GM18870 (cell line): ENCODE measurements around the gene ZNRF4.

Experiments used
- ATAC-seq: cut with Tn5 transposase; IDR thresholded peaks from one replicate; pipeline ENCODE4 v1.9.1; 2021; ENCODE audit warnings: moderate library complexity; ENCODE audit not compliant: unreplicated experiment

Gene ZNRF4

DNA sequence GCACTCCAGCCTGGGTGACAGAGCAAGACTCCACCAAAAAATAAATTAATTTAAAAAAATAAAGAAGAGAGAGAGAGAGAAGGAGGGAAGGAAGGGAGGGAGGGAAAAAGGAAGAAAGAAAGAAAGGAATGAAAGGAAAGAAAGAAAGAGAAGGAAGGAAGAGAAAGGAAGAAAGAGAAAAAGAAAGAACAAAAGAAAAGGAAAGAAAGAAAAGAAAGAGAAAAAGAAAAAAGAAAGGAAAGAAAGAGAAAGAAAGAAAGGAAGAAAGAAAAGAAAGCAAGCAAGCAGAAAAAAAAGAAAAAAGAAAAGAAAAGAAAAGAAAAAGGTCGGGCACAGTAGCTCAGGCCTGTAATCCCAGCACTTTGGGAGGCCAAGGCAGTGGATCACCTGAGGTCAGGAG lies 14.9 kb upstream of the ZNRF4 start:
- no peak for ATAC-seq

DNA sequence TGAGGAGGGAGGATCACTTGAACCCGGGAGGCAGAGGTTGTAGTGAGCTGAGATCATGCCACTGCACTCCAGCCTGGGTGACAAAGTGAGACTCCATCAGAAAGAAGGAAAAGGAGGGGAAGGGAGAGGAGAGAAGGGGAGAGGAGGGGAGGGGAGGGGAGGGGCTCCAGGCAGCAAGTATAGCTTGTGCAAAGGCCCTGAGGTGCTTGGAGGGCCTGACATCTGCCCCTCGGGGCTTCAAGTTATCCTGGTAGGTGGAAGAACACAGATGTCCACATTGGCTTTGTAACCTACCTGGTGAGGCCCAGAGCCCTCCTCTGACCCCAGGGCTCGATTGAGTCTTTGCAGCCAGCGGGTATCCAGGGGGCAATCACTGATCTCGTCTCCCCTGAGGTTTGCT lies 11.5 kb upstream of the ZNRF4 start:
- ATAC-seq: no peak

DNA sequence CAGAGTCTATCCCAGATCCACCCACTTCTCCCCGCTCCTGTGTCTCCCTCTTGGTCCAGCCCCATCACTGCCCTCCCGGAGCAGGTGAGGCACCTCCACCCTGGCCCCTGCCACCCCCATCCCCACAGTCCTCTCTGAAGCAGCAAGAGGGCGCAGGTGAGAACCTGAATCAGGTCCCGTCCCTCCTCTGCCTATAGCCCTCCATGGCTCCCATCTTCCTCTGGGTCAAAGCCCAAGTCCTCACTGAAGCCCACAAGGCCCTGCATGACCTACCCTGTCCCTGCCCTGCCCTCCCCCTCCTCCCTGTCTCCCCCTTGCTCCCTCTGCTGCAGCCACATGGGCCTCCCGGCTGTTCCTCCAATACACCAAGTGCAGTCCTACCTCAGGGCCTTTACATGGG lies 10.8 kb upstream of the ZNRF4 start:
- no peak for ATAC-seq

DNA sequence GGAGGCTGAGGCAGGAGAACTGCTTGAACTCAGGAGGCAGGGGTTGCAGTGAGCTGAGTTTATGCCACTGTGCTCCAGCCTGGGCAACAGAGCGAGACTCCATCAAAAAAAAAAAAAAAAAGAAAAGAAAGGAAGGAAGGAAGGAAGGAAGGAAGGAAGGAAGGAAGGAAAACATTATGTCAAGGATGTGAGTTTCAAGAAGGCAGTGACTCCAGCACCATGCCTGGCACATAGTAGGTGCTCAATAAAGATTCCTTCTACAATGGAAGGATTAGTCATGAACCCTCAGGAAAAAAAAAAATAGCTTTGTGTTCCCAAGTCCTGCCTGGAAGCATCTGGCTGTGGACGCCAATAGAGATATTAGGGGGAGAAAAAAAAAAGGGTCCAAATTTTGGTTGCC lies 10.1 kb upstream of the ZNRF4 start:
- ATAC-seq: no peak

DNA sequence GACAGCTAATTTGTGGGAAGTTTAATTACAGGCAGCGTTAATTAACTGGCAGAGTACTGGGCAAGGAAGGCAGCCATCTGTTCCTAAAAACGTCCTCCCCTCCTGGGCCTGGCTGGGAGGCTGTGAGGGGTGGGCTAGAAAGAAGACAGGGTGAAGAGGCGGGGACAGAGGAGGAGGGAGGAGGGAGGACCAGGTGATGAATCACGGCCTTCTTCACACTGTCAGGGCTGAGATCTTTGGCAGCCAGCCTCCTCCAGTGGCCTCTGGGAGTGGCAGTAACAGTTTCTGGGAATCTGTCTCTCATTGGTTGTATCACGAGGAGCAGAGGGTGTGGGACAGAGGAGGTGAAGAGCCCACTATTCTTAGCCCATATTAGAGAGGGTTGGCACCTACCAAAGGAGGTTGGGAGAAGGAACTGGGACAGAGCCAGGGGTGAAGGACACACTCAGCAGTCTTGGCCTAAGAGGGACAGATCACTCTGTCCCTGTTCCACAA lies 9.6 kb upstream of the ZNRF4 start:
- ATAC-seq: no peak

DNA sequence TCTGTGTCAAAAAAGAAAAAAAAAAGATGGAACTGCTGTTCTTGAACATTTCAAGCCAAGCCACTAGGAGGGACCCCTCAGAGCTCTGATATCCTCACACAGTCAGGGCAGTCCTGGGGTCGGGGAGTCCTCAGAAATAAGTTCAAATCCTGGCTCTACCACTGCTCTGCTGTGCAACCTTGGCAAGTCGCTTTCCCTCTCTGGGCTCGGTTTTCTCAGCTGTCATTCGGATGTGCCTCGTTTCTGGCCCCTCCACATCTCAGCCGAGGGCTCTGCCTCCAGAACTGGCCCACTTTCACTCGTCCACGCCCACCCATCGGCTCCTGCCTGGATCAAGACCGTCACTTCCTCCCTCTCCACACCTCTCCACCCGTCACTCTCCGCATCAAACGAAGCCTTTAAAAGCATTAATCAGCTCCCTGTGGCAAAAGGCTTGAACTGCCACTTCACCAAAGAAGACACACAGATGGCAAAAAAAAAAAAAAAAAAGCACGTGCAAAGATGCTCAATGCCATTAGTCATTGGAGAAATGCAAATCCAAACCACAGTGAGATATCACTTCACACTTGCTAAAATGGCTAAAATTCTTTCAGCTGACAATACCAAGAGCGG lies 7.4 kb upstream of the ZNRF4 start:
- no peak for ATAC-seq

DNA sequence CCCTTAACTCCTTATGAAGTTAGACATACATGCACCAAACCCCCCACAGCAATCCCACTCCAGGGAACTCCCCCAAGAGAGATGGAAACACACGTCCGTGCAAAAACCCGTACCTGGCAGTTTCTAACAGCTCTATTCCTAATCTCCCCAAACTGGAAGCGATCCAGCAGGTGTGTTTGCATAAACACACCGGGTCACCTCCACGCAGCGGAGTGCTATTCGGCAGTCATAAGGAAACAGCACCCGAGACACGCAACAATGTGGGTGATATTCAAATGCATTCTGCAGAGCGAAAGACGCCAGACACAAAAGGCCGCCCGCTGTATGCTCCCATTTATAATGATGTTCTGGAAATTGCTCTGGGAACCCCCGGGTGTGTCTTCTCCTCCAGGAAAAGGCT lies 6.8 kb upstream of the ZNRF4 start:
- no peak for ATAC-seq

DNA sequence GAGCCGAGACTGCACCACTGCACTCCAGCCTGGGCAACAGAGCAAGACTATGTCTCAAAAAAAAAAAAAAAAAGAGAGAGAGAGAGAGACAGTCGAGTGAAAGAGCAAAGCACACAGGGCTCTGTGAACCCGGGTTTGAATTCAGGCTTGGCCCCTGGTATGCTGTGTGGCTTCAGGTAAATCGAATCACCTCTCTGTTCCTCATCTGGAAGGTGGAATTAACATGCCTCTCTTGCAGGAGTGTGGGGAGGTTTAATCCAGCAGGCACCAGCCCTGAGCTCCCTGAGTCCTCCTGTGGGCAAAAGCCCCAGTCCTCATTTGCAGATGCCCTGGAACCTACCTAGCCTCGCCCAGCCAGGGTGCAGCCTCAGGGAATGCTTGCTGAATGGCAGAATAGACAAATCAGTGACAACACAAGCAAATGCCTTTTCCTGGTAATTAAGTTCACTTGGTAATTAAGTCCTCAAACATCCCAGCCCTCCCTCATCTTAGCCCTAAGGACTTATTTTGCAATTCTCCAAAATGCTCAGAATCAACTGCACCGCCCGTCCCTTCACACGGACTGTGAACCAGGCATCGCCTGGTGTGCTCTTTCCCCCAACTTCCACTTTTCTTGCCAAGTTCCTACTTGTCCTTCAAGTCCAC lies 4.6 kb upstream of the ZNRF4 start:
- ATAC-seq: no peak

DNA sequence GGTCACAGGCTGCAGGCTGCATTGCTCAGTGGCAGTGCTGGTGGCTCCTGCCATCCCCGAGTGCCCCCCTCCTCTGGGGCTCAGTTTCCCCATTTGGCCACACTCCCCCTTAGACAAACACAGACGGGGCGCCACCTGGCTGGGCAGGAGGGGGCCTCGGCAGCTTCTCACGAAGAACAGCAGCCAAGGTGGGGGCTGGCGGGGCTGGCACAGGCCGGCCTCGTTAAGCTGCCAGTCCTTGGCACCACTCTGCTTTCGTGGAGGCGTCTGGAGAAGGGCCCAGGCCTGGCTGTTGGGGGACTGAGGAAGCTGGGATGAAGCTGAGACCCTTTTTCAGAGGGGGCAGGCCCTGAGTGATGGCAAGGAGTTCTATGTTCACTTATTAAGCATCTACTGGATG lies 3.7 kb upstream of the ZNRF4 start:
- no peak for ATAC-seq

DNA sequence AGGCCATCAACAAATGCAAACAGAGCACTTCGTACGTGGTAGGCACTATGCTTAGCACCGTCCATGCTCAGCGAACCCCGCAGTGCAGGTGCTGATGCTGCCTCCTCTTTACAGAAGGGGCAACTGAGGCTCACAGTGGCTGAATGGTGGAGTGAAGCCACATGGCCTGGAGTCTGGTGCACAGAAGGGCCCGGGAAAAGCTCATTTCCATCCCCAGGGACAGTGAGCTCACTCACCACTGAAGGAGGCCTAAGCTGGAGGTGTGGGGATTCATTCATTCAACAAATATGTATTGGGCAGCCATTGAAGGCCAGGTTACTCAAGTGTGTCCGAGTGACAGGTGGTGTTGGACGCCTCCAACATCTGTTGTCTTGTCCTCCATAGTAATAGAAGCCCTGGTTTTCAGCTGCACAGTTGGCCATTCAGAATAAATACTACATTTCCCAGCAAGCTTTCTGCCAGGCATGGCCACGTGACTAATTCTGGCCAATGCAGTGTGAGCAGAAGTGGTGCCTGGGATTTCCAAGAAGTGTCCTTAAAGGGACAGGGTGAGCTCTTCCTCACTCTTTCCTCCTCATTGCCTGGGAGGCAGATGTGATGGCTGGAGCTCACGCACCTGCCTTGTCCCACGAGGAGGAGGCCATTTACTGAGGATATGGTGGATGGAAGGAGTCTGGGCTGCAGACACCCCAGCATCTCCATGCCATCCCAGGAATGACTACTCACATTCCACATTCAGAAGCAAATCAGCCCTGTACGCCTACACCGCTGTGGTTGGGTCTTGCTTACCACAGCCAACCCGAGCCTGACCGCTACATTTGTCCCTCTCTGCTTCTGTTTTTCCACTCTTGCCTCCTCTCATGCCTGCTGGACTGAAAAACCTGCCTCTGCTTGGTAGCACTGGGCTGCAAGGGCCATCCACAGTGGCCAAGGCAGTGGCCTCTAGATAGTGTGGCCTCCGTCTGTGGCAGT lies 2.3 kb upstream of the ZNRF4 start:
- no peak for ATAC-seq

DNA sequence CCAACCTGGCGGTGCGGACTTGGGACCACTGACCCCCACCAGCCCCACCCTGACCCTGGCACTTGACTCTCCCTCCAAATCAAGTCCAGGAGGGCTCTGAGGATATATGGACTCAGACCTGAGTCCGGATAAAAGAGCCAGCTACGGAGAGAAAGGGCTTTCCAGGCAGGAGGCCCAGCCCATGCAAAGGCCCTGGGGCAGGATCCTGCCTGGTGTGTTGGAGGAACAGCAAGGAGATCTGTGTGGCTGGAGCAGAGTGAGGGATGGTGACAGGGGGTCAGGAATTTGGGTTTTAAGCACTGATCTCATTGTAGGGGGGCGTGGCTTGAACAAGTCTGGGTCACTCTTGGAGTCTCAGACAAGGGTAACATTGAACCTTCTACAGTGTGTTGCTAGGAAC lies 474 bp upstream of the ZNRF4 start:
- ATAC-seq: no peak

DNA sequence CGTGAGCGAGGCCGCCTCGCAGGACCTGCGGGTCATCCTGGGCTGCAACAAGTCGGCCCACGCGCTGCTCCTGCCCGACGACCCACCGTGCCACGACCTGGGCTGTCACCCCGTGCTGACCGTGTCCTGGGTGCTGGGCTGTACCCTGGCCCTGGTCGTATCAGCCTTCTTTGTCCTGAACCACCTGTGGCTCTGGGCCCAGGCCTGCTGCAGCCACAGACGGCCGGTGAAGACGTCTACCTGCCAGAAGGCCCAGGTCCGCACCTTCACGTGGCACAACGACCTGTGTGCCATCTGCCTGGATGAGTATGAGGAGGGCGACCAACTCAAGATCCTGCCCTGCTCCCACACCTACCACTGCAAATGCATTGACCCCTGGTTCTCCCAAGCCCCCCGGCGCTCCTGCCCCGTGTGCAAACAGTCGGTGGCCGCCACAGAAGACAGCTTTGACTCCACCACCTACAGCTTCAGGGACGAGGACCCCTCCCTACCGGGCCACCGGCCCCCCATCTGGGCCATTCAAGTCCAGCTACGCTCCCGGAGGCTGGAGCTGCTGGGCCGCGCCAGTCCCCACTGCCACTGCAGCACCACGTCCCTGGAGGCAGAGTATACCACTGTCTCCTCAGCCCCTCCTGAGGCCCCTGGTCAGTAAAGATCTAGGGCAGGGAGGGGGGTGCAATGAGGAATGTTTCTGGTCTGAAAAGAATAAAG lies 1.1 kb downstream of the ZNRF4 start:
- no peak for ATAC-seq

DNA sequence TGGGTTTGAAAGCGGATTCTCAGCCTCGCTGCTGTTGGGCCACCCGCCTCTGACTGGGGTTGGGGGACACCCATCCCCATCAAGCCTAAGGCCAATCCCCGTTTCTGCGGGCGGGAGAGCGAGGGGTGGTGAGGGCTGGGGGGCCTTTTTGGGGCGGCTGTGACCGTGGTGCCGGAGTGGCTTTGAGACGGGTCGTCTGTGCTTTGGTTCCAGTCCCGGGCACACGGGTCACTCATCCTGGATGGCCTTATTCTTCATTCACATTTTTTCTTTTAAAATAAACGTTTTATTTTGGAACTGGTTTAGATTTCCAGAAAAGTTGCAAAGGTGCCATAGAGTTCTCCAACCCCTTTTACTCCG lies 1.6 kb downstream of the ZNRF4 start:
- ATAC-seq: no peak

DNA sequence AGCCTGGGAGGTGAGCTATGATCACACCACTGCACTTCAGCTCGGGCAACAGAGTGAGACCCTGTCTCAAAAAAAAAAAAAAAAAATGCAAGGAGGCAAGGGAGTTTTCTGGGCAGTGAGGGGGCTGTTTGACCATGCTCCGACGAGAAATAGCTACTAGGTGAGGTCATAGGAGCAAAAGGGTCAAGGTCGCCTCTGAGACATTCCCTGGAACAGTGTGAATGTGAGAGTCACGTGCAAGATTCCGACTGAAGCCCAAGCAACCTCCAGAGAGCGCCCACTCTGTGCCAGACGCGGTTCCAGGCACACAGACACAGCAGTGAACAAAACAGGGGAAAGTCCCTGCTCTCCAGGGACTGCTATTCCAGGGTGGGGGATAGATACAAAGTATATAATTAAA lies 2.5 kb downstream of the ZNRF4 start:
- ATAC-seq: no peak

DNA sequence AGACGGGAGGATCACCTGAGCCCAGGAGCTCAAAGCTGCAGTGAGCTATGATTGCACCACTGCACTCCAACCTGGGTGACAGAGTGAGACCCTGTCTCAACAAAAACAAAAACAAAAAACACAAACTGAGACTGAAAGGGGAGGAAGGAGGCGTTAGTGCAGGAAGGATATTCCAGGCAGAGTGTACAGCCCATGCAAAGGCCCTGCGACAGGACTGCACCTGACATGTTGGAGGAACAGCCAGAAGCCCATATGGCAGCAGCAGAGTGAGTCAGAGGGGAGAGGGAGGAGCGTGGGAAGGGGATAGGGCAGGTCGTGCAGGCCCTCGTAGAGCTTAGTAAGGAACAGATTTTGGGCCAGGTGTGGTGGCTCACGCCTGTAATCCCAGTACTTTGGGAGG lies 3.2 kb downstream of the ZNRF4 start:
- ATAC-seq: no peak

DNA sequence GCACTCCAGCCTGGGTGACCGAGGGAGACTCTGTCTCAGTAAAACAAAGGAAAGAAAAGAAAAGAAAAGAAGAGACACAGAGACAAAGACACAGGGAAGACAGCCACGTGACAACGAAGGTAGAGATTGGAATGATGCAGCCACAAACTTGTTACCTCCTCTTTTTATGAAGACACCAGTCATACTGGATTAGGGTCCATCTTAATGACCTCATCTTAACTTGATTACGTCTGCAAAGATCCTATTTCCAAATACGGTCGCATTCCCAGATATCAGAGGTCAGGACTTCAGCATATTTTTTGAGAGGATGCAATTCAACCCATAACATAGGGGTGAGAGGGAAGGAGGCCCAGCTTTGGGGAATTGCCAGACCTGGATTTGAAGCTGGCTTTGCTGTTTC lies 4.1 kb downstream of the ZNRF4 start:
- ATAC-seq: no peak

DNA sequence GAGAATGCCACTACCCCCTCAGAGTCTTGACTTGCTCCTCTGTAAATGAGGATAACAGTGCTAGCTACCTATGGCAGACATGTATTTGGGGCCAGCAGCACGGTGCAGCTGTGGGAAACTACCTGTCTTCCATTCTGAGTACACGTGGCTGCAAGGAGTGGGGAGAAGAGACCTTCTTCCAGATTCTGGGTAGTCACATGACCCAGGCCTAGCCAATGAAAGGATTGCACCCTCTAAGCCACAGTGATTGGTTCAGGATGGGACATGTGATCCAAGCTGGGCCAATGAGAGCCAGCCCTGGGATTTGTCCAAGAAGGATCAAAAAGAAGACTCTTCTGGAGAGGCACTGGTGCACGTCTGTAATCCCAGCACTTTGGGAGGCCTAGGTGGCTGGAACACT lies 5.5 kb downstream of the ZNRF4 start:
- ATAC-seq: no peak

DNA sequence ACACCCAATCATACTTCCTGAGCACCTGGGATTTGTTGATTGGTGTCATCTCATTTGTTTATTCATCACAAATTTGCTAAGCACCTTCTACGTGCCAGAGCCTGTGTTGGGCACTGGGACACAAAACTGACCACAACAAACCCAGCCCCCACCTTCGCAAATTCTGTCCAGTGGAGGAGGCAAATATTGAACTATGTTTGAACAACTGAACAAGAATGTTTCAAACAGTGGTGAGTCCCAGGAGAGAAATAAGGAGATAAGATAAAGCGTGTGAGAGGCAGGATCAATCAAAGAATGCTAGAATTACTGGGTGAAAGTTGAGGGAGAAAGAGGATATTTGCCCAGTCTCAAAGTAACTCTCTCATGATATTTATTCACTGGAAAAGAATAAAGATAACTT lies 8.7 kb downstream of the ZNRF4 start:
- ATAC-seq: no peak

DNA sequence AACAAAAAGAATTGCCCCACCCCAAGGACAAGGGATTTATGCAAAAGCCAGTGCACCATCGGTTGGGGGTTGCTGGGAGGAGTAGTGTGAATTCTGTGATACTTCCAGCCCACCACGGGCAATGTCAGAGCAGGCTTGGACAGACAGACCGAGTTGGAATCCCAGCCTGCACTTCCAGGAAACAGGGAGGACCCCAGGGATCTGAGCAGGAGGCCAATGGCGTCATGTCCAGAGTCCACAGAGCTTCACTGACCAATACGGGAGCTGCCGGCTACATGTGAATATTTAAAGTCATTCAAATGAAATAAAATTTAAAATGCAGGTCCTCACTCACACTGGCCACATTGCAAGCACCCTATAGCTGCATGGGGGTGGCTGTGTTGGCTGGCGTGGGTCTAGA lies 10.9 kb downstream of the ZNRF4 start:
- no peak for ATAC-seq

DNA sequence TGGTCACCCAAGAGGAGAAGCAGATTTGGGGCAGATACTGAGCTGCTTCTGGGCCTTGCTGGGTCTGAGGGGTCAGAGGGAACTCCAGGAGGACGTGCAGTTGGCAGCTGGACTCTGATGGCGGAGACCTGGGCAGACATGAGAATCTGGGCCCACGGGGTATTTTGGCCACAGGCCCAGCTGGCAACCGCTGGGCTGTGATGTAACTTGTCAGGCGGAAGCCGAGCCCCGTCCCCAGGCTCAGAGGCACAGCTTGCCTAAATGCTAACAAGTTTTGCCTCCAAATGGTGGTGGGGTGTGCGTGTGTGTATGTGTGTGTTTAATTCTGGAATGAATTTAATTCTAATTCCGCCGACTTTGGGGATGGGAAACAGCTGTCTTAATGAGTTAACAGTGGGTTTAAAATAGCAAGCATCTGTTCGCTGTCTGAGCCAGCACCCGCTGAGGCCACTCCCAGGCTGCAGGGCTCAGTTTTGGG lies 11.6 kb downstream of the ZNRF4 start:
- ATAC-seq: no peak

DNA sequence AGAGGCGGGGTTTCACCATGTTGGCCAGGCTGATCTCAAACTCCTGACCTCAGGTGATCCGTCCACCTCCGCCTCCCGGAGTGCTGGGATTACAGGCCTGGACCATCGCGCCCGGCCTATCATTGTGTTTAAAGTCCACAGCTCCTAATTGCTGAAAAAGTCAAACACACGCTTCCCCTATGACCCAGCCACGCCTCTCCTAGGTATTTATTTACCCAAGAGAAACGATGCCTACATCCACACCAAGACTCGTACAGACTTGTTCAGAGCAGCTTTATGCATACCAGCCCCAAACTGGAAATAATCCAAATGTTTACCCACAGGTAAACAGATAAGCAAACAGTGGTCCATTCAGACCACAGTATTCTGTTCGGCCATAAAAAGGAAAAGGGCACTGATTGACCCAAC lies 15.1 kb downstream of the ZNRF4 start:
- no peak for ATAC-seq
